ENCODE results near the gene ARHGAP15.

Gene ARHGAP15

DNA sequence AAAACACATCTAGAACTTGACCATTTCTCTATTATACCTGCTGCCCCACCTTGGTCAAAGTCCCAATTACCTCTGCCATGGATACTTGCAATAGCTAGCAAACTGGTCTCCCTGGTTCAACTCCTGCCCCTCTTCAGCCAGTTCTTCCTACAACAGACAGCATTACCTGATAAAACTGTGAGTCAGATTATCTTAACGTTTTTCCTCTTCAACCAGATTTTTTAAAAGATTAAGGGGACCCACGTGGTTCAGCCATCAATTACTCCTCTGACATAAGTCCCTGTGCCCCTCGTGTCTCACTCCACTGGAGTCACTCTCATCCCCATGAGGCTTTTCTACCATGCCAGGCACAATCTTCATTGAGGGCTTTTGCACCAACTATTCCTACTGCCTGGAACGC lies 5.3 kb upstream of the ARHGAP15 start:
- no peak overlapping the region for H3K4me3 ChIP-seq (ENCODE audit: low read depth, low read length)
- no peaks in the 10 kb centered on the region for H3K9me3 ChIP-seq
- no peaks in the 10 kb centered on the region for H3K4me1 ChIP-seq
- H3K36me3 ChIP-seq = no peaks in the 10 kb centered on the region
- no peaks in the 10 kb centered on the region for H3K27me3 ChIP-seq
- no peak for DNase-seq
- no peak for TF ChIP-seq CTCF (IDR thresholded peaks at IDR 0.05; ENCODE audit: low read depth, low read length)

DNA sequence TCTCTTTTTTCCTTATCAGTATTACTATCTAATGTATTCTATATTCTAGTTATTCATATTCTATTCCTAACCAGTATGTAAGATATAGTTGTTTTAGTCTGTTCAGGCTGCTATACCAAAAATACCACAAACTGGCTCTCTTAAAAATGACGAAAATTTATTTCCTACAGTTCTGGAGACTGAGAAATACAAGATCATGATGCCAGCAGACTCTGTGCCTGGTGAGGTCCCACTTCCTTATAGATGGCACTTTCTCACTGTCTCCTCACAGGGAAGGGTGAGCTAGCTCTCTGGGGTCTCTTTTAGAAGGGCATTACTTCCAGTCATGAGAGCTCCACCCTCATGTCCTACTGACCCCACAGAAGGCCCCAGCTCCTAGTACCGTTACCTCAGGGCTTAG lies 4.8 kb upstream of the ARHGAP15 start:
- H3K27me3 ChIP-seq = no peaks in the 10 kb centered on the region
- no peaks in the 10 kb centered on the region for H3K36me3 ChIP-seq
- DNase-seq = no peak
- H3K4me1 ChIP-seq = no peaks in the 10 kb centered on the region
- no peak for TF ChIP-seq CTCF (IDR thresholded peaks at IDR 0.05; ENCODE audit: low read depth, low read length)
- no peaks in the 10 kb centered on the region for H3K9me3 ChIP-seq
- H3K4me3 ChIP-seq (ENCODE audit: low read depth, low read length) = no peak overlapping the region

DNA sequence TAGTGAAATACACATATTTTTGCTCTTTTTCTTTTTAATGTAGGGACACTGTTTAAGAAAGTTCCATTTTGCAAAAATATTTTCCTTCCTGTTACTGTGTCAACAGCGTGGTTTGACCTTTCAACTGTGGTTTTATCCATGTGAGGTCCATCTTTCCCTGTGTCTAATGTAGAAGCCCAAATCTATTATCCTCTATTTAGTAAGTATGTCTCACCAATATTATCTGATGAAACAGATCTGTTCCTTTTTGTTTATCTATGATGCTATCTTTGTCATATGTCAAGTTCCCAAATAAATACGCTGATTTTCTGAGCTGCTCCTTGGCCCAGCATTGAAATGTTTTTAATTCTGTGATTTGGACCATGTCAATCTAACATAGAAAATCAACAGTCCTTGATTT lies 3.5 kb upstream of the ARHGAP15 start:
- H3K4me1 ChIP-seq = no peaks in the 10 kb centered on the region
- no peak for TF ChIP-seq CTCF (IDR thresholded peaks at IDR 0.05; ENCODE audit: low read depth, low read length)
- H3K27me3 ChIP-seq = no peaks in the 10 kb centered on the region
- H3K4me3 ChIP-seq (ENCODE audit: low read depth, low read length) = no peak overlapping the region
- no peaks in the 10 kb centered on the region for H3K9me3 ChIP-seq
- DNase-seq = no peak
- H3K36me3 ChIP-seq = no peaks in the 10 kb centered on the region

DNA sequence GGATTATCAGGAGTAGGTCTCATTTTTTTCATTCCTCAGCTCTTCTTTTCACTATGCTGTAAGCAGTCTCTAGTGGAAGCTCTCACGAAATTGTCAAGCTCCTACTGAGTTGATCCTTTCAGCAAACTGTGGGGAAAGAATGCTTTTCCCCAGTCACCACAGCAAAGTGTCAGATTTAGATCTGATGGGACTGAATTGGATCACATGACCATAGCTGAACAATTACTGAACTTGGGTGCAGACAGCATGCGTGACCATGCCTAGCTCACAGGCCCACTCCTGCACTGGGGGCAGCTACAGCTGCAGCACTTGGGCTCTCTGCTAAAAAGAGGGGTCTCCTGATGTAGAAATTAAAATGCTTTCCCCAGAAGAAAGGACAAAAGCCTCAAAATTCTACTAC lies 3.1 kb downstream of the ARHGAP15 start:
- no peaks in the 10 kb centered on the region for H3K36me3 ChIP-seq
- no peak for DNase-seq
- H3K4me1 ChIP-seq = no peaks in the 10 kb centered on the region
- no peaks in the 10 kb centered on the region for H3K27me3 ChIP-seq
- no peak for TF ChIP-seq CTCF (IDR thresholded peaks at IDR 0.05; ENCODE audit: low read depth, low read length)
- H3K9me3 ChIP-seq = no peaks in the 10 kb centered on the region
- H3K4me3 ChIP-seq (ENCODE audit: low read depth, low read length) = no peak overlapping the region

GRCh38 chr2:143133783-143134182 lies 4.6 kb downstream of the ARHGAP15 start:
- Histone ChIP-seq H3K4me3 (ENCODE audit: low read depth, low read length) (no peak overlapping the region), H3K36me3 (no peaks in the 10 kb centered on the region), H3K4me1 (no peaks in the 10 kb centered on the region), H3K9me3 (no peaks in the 10 kb centered on the region), H3K27me3 (no peaks in the 10 kb centered on the region)
- no peak for TF ChIP-seq CTCF (IDR thresholded peaks at IDR 0.05; ENCODE audit: low read depth, low read length)
- DNase-seq = no peak

DNA sequence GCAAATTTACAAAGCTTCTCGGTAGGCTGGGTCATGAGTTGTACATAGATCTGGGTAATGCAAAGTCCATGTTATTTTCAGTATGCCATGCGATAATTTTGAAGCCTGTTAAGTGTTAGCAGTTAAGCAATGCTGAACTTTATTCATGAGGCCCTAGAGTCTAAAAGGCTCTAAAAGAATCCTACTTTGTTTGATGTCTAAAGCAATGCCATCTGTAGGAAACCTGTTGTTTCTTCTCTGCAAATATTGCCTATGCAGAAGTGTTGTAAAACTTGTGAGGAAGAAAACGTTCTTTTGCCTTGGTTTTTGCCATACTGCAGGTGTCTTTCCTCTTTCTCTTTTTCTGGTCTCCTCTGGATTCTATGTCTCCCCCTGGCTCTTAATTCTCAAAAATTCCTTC lies 9.1 kb downstream of the ARHGAP15 start:
- no peaks in the 10 kb centered on the region for H3K27me3 ChIP-seq
- no peak for TF ChIP-seq CTCF (IDR thresholded peaks at IDR 0.05; ENCODE audit: low read depth, low read length)
- H3K36me3 ChIP-seq = no peaks in the 10 kb centered on the region
- H3K9me3 ChIP-seq = no peaks in the 10 kb centered on the region
- no peak overlapping the region for H3K4me3 ChIP-seq (ENCODE audit: low read depth, low read length)
- H3K4me1 ChIP-seq = no peaks in the 10 kb centered on the region
- no peak for DNase-seq
